ENCODE results near the gene ATP1A3.
"Not testable (repeated sequence)": the region's sequence is repeated elsewhere in the genome, so short reads cannot be mapped to it uniquely, and the experiment has no call there.

ATP1A3 gene

DNA sequence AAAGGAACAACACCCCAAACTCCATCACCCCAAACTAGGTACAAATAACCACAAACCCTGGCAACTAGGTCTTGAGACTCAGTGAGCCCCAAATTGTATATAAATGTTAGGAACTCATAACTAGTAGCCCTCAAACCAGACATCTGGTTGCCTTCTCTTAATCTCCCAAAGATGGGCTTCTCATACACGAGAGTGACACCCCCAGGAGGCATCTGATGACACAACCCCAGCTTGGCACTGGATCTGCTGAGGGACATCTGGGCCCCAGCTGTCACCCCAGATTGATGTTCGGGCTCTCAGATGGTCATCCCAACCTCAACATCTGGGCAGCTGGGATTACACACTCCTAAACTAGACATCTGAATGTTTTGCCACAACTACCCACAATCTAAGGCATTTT lies 49.7 kb downstream of the ATP1A3 start:
- DNase-seq = no peak

- no peak for DNase-seq
Measured at GRCh38 chr19:41941410-41942202, 52.4 kb downstream of the ATP1A3 start.

DNA sequence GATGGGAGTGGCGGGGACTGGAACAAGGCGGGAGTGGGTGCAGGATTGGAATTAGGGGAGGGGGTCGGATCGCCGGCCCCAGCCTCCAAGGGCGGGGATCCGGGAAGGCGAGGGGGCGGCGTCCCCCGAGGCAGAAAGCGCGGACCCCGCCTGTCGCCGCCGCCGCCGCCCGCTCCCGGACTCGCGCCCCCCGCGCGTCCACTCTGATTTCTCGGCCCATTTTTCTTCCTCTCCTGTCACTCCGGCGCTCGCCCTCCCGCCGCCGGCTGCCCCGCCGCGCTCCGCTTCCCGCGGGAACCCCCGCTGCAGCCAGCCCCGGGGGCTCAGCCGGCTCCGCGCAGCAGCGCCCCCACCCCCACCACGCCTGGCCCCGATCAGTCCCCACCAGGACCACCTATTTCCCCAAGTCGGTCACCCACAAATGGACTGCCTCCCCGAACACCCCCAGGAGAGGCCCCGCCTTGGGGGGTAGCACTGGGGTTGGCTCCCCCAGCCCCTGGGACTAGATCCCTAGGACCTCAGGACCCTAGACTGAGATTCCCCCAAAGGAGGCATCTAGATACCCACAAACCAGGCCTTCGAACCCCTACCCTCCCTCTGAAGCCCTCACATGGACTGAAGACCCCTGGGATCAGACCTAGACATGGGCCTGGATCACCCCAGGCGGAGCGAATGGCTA lies 53.2 kb downstream of the ATP1A3 start:
- no peak for DNase-seq

DNA sequence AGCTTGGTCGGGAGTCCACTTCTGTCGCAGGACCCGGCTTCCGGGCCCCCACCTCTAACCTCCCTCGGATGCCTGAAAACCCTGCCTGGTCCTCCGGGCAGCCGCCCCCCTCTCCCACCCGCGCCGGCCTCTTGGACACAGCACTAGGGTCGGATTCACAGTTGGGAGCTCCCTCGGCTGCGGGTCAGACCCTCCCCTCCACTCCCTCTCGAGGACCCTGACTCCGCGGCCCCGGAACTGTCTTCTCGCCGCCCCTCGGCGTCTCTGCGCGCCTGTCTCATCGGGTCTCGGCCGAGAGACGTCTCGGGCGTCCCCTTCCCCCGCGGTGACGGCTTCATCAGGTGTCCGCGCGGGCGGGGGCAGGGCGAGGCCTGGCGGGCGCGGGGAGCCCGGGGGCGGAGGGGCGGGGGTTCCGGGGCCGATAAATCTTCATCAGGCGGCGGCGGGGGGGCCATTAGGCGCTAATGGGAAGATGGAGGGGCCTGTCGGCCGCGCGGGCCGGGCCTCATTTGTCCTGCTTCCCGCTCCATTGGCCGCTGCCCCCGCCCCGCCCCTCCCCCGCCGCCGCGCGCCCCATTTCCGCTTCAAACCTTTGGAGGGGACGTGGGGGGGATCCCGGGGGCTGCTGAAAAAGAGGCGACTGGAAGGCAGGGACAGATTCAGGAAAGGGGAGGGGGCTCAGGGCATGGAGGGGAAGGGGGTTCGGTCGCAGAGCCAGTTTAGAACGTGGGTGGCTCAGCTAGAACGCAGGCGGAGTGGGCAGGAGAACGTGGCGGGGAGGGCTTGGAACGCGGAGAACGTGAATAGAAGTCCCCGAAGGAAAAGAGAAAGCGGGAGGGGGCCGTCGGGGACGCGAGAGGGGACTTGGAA lies 53.9 kb downstream of the ATP1A3 start:
- DNase-seq = no peak

- DNase-seq = not testable (repeated sequence)
Measured at GRCh38 chr19:41939209-41939608, 54.8 kb downstream of the ATP1A3 start.

GRCh38 chr19:41937525-41938468 lies 56.2 kb downstream of the ATP1A3 start:
- DNase-seq = no peak

DNA sequence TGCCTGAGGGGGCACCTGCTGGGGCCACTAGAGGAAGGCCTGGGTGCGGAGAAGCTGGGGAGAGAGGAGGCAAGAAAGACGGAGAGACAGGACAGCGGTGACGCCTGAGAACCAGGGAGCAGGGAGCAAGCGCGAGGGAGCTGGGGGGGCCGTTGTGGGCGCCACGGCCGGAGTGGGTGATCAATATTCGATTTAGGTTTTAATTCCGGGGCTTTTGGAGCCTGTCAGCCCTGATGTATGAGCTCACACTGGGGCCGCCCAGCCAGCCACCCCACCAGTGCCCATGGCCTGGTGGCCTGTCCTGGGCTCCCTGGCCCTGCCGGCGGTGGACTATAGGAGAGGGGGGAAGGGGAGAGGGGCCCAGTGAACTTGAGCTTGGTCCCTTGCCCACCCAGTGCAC lies 57.1 kb downstream of the ATP1A3 start:
- no peak for DNase-seq

DNA sequence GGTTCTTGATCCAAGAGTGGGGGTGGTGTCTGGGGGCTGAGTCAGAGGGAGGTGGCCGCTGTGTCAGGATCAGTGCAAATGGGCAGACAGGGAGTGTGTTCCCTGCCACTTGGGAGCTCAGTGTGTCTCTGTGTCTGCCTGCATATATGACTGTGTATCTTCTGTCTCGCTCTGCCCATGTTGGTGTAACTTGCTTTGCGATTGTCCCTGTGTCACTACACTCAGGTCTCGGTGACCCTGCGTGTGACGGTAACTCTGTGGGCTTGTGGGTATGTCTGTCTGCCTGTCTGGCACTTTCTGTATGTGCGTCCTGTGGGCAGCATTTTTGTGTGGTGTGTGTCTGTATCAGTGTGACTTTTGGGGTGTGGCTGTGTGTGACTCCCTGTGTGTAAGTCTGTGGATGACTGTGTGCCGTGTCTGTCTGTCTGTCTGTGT lies 57.6 kb downstream of the ATP1A3 start:
- DNase-seq = no peak

GRCh38 chr19:41935760-41936415 lies 58.1 kb downstream of the ATP1A3 start:
- DNase-seq = no peak

DNA sequence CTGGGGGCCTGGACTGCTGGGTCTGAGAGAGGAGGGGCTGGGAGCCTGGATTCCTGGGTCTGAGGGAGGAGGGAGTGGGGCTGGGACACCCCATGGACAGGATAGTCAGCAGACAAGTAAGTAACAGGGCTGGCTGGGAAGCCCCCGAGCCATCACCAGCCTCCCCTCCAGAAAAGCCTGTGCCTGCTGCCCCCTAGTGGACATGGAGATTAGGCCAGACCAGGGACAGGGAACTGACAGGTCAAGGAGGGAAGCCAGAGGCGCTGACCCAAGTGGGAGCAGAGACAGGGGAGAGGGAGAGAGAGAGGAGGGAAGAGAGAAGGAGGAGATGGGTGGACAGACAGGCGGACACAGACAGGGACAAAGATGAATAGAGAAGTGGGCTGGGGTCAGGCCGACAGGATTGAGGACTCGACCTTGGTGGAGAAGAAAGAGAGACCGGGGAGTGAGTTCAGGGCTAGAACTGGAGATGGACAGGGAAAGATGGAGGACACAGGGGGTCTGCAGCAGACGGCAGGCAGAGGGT lies 59.1 kb downstream of the ATP1A3 start:
- peak; percentile 20 for DNase-seq

DNA sequence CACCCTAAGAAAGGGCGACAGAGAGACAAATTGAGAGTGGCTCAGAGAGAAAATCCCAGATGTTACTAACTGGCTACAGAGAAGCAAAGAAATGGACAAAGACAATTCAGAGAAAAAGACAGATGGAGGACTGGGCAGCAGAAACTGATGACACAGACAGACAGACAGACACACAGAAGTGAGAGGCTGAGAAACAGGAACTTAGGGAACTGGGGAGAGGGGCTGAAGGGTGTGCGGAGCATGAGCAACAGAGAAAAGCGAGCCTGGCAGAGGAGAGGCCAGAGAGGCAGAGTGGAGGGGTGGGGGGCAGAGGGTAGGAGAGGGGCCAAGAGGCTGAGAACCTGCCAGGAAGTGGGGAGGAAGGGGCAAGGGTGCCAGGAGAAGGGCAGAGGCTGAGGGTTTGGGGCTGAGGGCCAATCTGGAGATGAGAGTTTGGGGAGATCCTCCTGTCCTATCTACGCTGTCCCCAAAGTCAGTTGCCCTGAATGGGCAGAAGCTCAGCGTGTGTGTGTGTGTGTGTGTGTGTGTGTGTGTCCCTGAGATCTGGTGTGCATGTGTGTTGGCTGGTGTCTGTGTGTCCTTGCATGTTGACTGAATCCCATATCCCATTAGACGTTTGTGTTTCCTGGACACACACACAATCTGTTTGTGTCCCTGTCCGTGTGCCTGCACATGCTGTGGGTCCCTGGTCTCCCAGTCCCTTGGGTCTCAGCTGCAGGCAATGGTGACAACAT lies 60.2 kb downstream of the ATP1A3 start:
- DNase-seq = no peak

DNA sequence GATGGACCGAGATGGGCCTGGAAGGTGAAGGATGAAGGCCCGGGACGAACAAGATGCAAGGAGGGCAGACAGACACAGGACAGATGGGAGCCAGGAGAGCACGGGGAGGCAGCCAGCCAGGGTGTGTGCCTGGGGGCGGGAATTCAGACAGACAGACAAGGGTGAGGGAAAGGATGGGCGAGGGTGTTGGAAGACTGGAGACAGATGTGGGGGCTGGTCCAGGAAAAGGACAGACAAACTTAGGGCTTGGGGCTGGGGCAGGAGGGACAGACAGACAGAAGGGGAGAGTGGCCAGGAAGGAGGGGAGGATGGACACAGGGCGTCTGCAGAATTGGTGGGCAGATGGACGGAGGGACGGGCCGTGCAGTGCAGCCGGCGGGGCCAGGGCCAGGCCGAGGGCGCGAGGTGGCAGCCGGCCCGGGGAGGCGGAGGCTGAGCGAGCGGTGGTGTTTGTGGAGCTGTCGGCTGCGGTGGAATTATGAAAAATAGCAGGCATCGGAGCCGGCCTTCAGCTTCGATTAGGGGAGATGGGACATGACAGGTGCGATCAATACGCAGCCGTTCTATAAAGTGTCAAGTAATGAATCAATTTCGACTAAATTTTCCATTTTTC lies 61.2 kb downstream of the ATP1A3 start:
- no peak for DNase-seq

GRCh38 chr19:41932259-41932719 lies 61.7 kb downstream of the ATP1A3 start:
- no peak for DNase-seq

- DNase-seq = no peak
Measured at GRCh38 chr19:41930926-41931592, 63.0 kb downstream of the ATP1A3 start.

DNA sequence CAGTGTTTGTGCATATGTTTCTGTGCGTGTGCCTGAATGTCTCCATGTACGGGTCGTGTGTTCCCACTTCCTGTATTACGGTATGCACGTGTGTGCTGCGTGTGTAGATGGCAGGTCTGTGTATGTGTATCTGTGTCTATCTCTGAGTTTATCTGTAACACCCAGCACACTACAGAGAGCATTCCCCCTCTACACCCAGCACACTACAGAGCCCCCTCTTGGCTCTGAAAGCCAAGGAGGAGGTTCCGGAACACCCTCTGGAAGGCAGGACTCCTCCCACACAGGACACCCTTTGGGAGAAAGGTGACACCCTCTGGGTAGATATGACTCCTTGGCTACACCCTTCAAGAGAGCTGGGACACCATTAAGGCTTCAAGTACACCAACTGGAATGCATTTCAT lies 63.7 kb downstream of the ATP1A3 start:
- DNase-seq = no peak

DNA sequence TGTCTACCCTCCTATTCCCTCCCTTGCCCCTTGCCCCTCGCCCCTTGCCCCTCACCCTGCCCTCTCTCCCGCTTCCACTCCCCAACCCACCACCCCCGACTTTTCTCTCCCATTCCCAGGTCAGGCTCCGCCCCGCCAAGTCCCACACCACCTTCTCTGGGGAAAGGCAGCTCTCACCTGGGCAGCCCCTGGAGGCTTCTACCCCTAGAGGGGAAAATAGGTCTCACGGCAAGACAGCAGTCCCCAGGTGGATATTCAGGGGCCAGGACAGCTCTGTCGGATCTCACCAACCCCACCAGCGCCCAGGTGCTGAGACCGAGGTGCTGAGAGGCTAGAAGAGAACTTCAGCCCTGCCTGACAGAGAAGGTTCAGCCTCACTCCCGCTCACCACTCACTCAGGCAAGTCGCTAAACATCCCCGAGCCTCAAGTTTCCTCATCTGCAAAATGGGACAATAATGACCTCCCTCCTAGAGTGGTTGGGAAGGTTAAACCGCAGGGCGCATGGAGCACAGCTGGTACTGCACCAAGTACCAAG lies 64.4 kb downstream of the ATP1A3 start:
- DNase-seq = no peak

DNA sequence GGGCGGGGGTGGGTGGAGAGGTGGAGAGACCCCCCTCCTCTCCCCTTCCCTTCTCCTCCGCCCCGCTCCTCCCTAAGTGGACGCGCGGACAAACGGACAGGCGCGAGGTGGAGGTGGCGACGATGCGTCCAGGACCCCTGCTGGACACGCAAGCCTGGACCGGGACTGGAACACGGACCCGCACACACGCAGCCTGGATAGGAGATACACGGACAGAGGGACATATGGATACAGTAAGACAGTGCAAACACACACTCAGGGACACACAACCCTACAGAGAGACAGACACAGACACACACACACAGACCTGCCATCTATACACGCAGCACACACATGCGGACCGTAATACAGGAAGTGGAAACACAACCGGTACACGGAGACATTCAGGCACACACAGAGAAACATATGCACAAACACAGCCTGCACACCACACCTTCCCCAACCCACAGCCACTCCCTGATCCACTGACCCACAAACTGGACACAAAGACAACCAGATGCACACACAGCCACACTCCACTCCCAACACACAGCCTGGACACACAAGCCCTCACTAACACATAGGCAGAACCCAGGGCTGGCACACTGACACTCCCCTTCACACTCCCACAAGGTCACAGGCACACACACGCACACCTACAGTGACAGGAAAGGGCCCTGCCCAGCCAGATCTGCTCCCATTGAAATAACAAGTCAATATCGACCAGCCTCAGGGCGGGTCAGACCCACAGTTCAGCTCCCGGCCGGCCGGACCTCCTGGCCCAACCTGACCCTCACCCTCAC lies 65.1 kb downstream of the ATP1A3 start:
- DNase-seq = no peak

- DNase-seq = no peak
Measured at GRCh38 chr19:41928221-41928683, 65.8 kb downstream of the ATP1A3 start, which contains the start of gene ERFL. Gene ERFL, minus strand, starts transcription at chr19:41928449. Its CDS starts 15,530 bp downstream, at chr19:41912919.

Measured in SHP77 treated with DMSO at 0.1 percent for 48 hours (cell line).